Measurements from ENCODE around the gene ZMYND19.
"Not testable (repeated sequence)": the region's sequence is repeated elsewhere in the genome, so short reads cannot be mapped to it uniquely, and the experiment has no call there.

Gene ZMYND19

DNA sequence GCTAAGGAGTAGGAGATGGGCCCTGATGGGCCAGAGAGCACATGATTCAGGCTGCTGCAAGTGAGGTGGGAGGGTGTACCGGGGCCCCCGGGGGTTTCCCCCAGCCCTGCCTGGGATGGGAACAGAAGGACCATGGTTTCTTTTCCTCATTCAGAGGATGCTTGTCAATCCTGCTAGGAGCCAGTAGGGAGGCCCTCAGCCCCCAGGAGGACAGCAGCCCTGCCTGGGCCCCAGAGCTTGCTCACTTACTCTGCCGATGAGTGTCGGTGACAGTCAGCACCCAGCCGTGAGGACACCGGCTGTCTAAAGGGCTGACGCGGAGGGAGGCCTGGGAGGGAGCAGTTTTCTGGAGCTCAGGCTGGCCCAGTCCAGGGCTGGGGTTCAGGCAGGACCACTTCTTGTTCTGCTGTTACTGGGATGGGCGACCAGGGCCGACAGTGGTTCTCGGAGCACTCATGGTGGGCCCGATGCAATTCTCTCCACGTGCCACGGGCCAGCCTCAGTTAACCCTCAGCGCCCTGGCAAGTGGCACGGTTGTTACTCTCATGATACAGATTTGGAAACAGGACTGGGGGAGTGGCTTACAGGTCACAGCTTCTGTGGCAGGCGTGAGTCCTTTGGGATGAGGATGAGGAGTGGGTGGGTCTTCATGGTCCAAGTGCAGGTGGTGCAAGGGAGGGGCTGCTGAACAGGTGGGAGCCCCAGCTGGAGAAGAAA, 17.0 kb upstream of the ZMYND19 start:
- no peak for DNase-seq

GRCh38 chr9:137606734-137607138, 16.4 kb upstream of the ZMYND19 start:
- no peak for DNase-seq
- TF ChIP-seq GATA1 (IDR thresholded peaks at IDR 0.05; ENCODE audit: low read depth, low read length) (no peak), POLR2A (IDR thresholded peaks at IDR 0.05; ENCODE audit: low read length) (no peak)

More for the DNA sequence above, 17.0 kb upstream of the ZMYND19 start:
- no peak for TF ChIP-seq POLR2A (IDR thresholded peaks at IDR 0.05; ENCODE audit: low read length)
- no peak for TF ChIP-seq GATA1 (IDR thresholded peaks at IDR 0.05; ENCODE audit: low read depth, low read length)

DNA sequence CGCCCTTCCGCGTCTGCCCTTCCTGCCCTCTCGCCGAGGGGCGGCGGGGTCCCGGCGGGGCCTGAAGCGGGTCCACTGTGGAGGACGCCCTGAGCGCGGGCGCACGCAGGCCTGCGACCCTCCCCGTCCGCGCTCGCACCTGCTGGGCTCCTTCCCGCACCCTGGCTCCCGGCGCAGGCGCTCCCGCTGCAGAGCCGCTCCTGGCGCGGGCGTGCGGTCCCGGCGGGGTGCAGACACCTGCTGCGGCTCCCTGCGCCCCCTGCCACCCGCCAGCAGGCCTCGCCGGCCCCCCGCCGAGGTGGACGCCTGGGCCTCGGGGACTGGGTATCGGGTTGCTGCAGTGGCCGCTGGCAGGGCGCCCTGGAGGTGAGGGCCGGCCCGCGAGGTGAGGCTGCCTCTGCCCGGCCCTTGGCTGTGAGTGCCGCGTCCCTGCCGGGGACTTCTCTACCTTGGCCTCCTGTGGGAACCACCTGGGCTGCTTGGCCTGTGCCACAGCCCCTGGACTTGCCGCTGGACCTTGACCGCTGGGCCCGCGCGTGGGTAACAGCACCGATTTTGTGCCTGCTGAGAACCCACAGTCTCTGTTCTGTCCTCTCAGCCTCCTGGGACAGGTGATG, 15.8 kb upstream of the ZMYND19 start:
- DNase-seq, result no peak
- TF ChIP-seq GATA1 (IDR thresholded peaks at IDR 0.05; ENCODE audit: low read depth, low read length), result no peak
- TF ChIP-seq POLR2A (IDR thresholded peaks at IDR 0.05; ENCODE audit: low read length), result no peak

DNA sequence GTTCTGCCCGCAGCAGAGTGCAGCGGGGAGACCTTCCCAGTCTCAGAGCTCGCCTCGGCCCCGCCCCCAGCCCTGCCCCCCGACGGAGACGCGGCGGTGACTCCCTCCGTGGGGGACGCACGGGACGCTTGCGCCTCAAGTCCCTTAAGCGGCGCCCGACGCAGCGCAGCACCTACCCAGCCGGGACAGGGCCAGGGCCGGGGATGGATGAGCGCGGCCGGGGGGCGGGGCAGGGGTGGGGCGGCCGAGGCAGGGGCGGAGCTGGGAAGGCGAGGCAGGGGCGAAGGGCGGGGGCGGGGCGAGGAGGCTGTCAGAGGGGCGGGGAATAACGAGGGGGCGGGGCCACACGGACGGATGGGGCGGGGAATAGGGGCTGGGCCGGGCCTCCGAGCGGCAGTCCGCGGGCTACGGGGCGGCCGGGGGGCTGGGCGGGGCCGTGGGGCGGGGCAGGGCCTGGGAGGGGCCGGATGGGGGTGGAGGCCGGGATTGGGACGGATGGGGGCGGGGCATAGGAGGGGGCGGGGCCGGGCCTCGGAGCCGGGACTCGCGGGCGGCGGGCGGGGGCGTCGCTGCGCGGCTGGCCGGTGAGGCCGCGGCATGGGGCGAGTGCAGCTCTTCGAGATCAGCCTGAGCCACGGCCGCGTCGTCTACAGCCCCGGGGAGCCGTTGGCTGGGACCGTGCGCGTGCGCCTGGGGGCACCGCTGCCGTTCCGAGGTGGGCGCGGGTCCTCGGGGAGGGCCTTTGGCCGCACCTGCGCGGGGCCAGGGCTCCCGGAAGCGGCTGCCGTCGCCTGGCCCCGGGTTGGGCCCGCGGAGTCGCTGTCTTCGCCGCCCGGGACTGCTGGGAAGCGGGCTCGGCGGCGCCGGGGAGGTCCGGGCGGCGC, 15.1 kb upstream of the ZMYND19 start, which contains the start of gene ARRDC1:
Gene ARRDC1, plus strand, starts transcription at position 566 of the 884 bp plus-strand sequence. Its CDS starts 32 bp downstream, at position 598.
- peak; percentile 38 for TF ChIP-seq POLR2A (IDR thresholded peaks at IDR 0.05; ENCODE audit: low read length)
- no peak for TF ChIP-seq GATA1 (IDR thresholded peaks at IDR 0.05; ENCODE audit: low read depth, low read length)

GRCh38 chr9:137604345-137605086, 14.2 kb upstream of the ZMYND19 start:
- no peak for TF ChIP-seq POLR2A (IDR thresholded peaks at IDR 0.05; ENCODE audit: low read length)
- no peak for TF ChIP-seq GATA1 (IDR thresholded peaks at IDR 0.05; ENCODE audit: low read depth, low read length)
- no peak for DNase-seq

More for the DNA sequence above, 15.1 kb upstream of the ZMYND19 start, which contains the start of gene ARRDC1:
- DNase-seq, result peak; percentile 91 to 97

DNA sequence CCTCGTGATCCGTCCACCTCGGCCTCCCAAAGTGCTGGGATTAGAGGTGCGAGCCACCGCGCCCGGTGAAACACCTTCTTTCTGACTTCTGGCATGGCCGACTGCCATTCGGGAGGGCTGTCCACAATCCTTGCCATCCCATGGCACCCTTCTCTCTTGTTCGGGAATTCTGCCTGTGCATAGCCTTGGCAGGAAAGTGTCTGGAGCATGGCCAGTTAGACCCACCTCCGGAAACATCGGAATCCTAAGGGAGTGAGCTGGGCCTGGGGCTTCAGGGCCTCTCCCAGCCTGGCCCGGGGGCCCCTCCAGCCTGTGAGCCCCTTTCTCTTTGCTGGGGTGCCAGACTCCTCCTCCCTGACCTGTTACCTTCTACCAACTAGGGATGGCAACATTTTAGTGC, 13.6 kb upstream of the ZMYND19 start:
- TF ChIP-seq POLR2A (IDR thresholded peaks at IDR 0.05; ENCODE audit: low read length) (no peak), GATA1 (IDR thresholded peaks at IDR 0.05; ENCODE audit: low read depth, low read length) (no peak)
- no peak for DNase-seq

GRCh38 chr9:137602661-137603060, 12.3 kb upstream of the ZMYND19 start:
- DNase-seq, result no peak
- TF ChIP-seq POLR2A (IDR thresholded peaks at IDR 0.05; ENCODE audit: low read length), result no peak
- TF ChIP-seq GATA1 (IDR thresholded peaks at IDR 0.05; ENCODE audit: low read depth, low read length), result no peak

- DNase-seq, result no peak
- no peak for TF ChIP-seq GATA1 (IDR thresholded peaks at IDR 0.05; ENCODE audit: low read depth, low read length)
- no peak for TF ChIP-seq POLR2A (IDR thresholded peaks at IDR 0.05; ENCODE audit: low read length)
Observed at GRCh38 chr9:137598943-137599342, 8.6 kb upstream of the ZMYND19 start.

DNA sequence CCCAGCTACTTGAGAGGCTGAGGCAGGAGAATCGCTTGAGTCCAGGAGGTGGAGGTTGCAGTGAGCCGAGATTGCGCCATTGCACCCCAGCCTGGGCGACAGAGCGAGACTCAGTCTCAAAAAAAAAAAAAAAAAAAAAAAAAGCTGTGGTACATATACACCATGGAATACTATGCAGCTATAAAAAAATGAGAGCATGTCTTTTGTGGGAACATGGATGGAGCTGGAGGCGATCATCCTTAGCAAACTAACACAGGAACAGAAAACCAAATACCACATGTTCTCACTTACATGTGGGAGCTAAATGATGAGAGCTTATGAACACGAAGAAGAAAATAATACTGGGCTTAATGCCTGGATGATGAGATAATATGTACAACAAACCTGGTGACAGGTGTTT, 6.3 kb upstream of the ZMYND19 start:
- not testable (repeated sequence) for DNase-seq

DNA sequence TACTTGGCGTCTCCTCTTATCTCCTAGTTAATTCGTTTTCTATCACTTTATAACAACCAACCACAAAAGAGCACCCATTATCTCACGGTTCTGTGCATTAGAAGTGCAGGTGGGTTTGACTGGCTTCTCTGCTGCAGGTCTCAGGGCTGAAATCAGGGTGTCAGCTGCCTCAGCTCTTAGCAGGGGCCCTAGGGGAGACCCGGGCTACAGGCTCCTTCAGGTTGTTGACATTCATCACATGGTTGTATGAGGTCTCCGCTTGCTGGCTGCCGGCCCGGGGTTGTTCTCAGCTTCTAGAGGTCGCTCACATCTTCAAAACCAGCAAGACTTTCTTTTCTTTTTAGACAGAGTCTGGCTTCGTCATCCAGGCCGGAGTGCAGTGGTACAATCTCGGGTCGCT, 2.9 kb upstream of the ZMYND19 start:
- TF ChIP-seq GATA1 (IDR thresholded peaks at IDR 0.05; ENCODE audit: low read depth, low read length), result no peak
- TF ChIP-seq POLR2A (IDR thresholded peaks at IDR 0.05; ENCODE audit: low read length), result no peak

GRCh38 chr9:137592767-137593166, 2.5 kb upstream of the ZMYND19 start:
- no peak for TF ChIP-seq GATA1 (IDR thresholded peaks at IDR 0.05; ENCODE audit: low read depth, low read length)
- no peak for TF ChIP-seq POLR2A (IDR thresholded peaks at IDR 0.05; ENCODE audit: low read length)
- no peak for DNase-seq

More for the DNA sequence above, 2.9 kb upstream of the ZMYND19 start:
- DNase-seq, result no peak

DNA sequence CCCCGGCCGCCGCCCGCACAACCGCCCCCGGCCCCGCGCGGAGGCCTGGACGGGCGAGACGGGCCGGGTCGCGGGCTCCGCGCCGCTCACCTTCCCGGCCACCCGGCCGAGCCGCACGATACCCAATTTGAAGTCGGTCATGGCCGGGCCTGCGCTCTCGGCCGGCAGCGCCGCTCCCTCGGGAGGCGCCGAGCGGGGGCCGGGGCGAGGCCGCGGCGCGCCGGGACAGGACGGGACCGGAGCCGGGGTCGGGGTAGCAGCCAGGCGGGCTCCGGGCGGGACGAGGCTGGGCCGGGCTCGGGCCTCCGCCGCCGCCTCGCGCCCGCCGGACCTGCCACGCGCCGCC, 216 bp downstream of the ZMYND19 start:
- TF ChIP-seq POLR2A (IDR thresholded peaks at IDR 0.05; ENCODE audit: low read length) (no peak), GATA1 (IDR thresholded peaks at IDR 0.05; ENCODE audit: low read depth, low read length) (no peak)
- no peak for DNase-seq

DNA sequence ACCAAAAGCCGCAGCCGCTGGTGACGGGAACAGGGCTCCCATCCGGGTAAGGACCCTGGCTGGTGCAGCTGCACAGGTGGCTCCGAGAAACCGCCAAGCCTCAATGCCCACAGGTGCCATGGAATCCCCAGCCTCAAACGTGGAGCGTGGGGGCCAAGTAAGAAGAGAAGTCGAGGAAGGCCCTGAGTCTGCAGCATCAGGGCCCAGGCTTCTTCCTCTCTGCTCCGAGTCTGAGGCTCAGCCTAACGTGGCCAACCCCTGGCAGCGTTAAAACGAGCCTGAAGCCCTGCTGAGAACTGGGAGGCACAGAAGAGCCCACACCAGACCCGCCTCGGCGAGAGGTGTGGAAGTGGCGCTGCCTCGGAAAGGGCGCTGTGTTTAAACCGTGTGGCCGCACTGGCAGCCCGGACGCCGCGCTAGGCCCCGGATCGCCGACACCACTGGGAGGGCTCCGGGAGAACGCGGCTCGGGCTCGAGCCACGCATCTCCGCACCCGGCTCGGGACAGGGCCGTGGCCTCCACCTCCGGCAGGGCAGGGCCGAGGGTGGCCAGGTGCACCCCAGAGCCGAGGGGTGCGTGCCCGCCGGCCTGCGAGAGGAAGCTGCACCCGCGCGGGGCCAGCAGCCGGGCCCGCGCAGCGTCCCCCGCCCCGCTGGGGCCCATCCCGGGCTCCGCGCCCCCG, 730 bp downstream of the ZMYND19 start:
- TF ChIP-seq GATA1 (IDR thresholded peaks at IDR 0.05; ENCODE audit: low read depth, low read length), result no peak
- TF ChIP-seq POLR2A (IDR thresholded peaks at IDR 0.05; ENCODE audit: low read length), result no peak
- peak; percentile 52 to 65 for DNase-seq
